Endothelial cell of umbilical vein (primary cell): ENCODE measurements around the gene AGTPBP1. TPM values are rescaled to one million over a fixed set of nuclear protein-coding genes. Genes with fewer than 3 reads are reported as not detected.

ENCODE experiments used
- BruUV-seq: library from RNA; stranded (reverse); fragments of 400-500 nt; replicated peaks from 2 replicates; lab custom pipeline; 2021; lab: Mats Ljungman, UMichigan
- CTCF ChIA-PET: fragments of 300-600, 350-600 bp; sonication (Branson Sonifier 250); formaldehyde crosslinking; loops from one replicate; lab custom pipeline; 2021; ENCODE audit warnings: antibody characterized with exemption, inconsistent platforms; lab: Charles Lee
- POLR2A ChIA-PET: fragments of 300-600, 350-600 bp; sonication (Branson Sonifier 250); formaldehyde crosslinking; loops from one replicate; lab custom pipeline; 2021; ENCODE audit warnings: antibody characterized with exemption, inconsistent platforms; lab: Charles Lee
- DNase-seq: peaks from one replicate; pipeline ENCODE4 v3.0.0-alpha.2; 2011; ENCODE audit warnings: low read depth, low spot score
- FAIRE-seq: peaks from 2 replicates; lab custom pipeline; 2011; peaks lifted over from hg19 to GRCh38; lab: Jason Lieb, UNC
- H2AFZ ChIP-seq: 2 replicates; pipeline ENCODE4 v1.6.0; 2012; ENCODE audit warnings: low read depth, low read length, control low read depth, inconsistent platforms
- H3K27ac ChIP-seq: 2 replicates; pipeline ENCODE4 v1.5.1; 2011; ENCODE audit warnings: low read depth, mild to moderate bottlenecking, control low read depth, low read length, moderate library complexity; ENCODE audit not compliant: insufficient read depth
- H3K27me3 ChIP-seq, 2 experiments: 2 replicates each; pipeline versions ENCODE4 v1.6.0 to v1.6.1; 2011; ENCODE audit warnings: low read length in 2 of 2, mixed read lengths in 1 of 2; ENCODE audit not compliant: control insufficient read depth in 2 of 2, insufficient read depth in 2 of 2
- H3K36me3 ChIP-seq, 2 experiments: 2 replicates in 1 of 2; 3 replicates in 1 of 2; pipeline ENCODE4 v1.5.1; 2011; ENCODE audit warnings: low read length in 2 of 2, mild to moderate bottlenecking in 1 of 2, moderate library complexity in 1 of 2; ENCODE audit not compliant: control insufficient read depth in 2 of 2, insufficient read depth in 2 of 2; ENCODE audit errors: extremely low read depth in 1 of 2
- H3K4me1 ChIP-seq: 3 replicates; pipeline ENCODE4 v1.5.1; 2011; ENCODE audit warnings: mild to moderate bottlenecking, low read length; ENCODE audit not compliant: control insufficient read depth, insufficient read depth; ENCODE audit errors: extremely low read depth
- H3K4me2 ChIP-seq: 2 replicates; pipeline ENCODE4 v1.6.1; 2011; ENCODE audit warnings: low read length, control low read depth, mixed read lengths; ENCODE audit not compliant: insufficient read depth
- H3K4me3 ChIP-seq, 3 experiments: fragments of 200-600 bp in 1 of 3; sonication (generic), shearing (Covaris generic) in 1 of 3; replicated peaks in 1 of 3; 2 replicates each; pipeline ENCODE4 v1.5.1; 2011 to 2016; ENCODE audit warnings: control low read depth in 3 of 3, low read length in 3 of 3, mild to moderate bottlenecking in 2 of 3, inconsistent platforms in 1 of 3, low read depth in 1 of 3, moderate library complexity in 1 of 3; ENCODE audit not compliant: insufficient read depth in 1 of 3
- H3K79me2 ChIP-seq: 2 replicates; pipeline ENCODE4 v1.6.0; 2012; ENCODE audit warnings: low read length, inconsistent platforms; ENCODE audit not compliant: control insufficient read depth, insufficient read depth
- H3K9ac ChIP-seq: replicated peaks from 2 replicates; pipeline ENCODE3; 2011; ENCODE audit warnings: low read length, control low read depth; ENCODE audit not compliant: insufficient read depth; ENCODE audit errors: extremely low read depth
- H3K9me1 ChIP-seq: replicated peaks from 3 replicates; pipeline ENCODE4 v1.6.0; 2011; ENCODE audit warnings: mild to moderate bottlenecking, low read length; ENCODE audit not compliant: control insufficient read depth, insufficient read depth; ENCODE audit errors: extremely low read depth
- H3K9me3 ChIP-seq: replicated peaks from 2 replicates; pipeline ENCODE4 v1.5.1; 2012; ENCODE audit warnings: low read length, inconsistent platforms; ENCODE audit not compliant: control insufficient read depth, insufficient read depth
- H4K20me1 ChIP-seq: replicated peaks from 2 replicates; pipeline ENCODE3; 2011; ENCODE audit warnings: mild to moderate bottlenecking, low read length; ENCODE audit not compliant: control insufficient read depth, insufficient read depth; ENCODE audit errors: extremely low read depth
- EZH2 ChIP-seq: IDR thresholded peaks from 2 replicates; pipeline ENCODE4 v1.6.1; 2012; ENCODE audit warnings: borderline replicate concordance, low read depth, mild to moderate bottlenecking, moderate library complexity, low read length, inconsistent platforms; ENCODE audit not compliant: severe bottlenecking
- FOS ChIP-seq: IDR thresholded peaks from 2 replicates; pipeline ENCODE4 v1.6.1; 2011; ENCODE audit warnings: mild to moderate bottlenecking, low read length, moderate library complexity, borderline replicate concordance; ENCODE audit not compliant: insufficient read depth
- GATA2 ChIP-seq: IDR thresholded peaks from 2 replicates; pipeline ENCODE4 v1.7.0; 2011; ENCODE audit warnings: low read depth, mild to moderate bottlenecking, moderate library complexity, mixed read lengths, low read length; ENCODE audit not compliant: insufficient read length, insufficient read depth
- MAX ChIP-seq: IDR thresholded peaks from 2 replicates; pipeline ENCODE4 v1.6.1; 2011; ENCODE audit not compliant: insufficient read depth, insufficient read length
- MYC ChIP-seq: IDR thresholded peaks from one replicate; pipeline ENCODE4 v1.6.1; 2011; ENCODE audit warnings: mild to moderate bottlenecking, low read depth, low read length
- POLR2A ChIP-seq: IDR thresholded peaks from 2 replicates; pipeline ENCODE4 v1.6.1; 2012; ENCODE audit warnings: low read depth, mild to moderate bottlenecking, control low read depth, low read length
- POLR2AphosphoS5 ChIP-seq: IDR thresholded peaks from 2 replicates; pipeline ENCODE4 v1.6.1; 2012; ENCODE audit warnings: low read depth, mild to moderate bottlenecking, control low read depth, low read length, moderate library complexity; ENCODE audit not compliant: insufficient read depth
- dilution Hi-C: fragments of 300-500 bp; cut with MboI; formaldehyde crosslinking; loops from one replicate; pipeline ENCODE4 v1.15.0; 2019; ENCODE audit warnings: low sequenced_read_pairs; ENCODE audit not compliant: extremely low pct_ligation_motif_present
- intact Hi-C: fragments of 100-400 bp; cut with micrococcal nuclease; formaldehyde crosslinking; loops from one replicate; pipeline ENCODE4 v1.10.0; 2022
- polyA plus RNA-seq, 4 experiments: library from polyadenylated mRNA; depleted of rRNA in 3 of 4; stranded (reverse) in 3 of 4; unstranded in 1 of 4; fragments of >200 nt; gene quantifications; 2 replicates each; pipeline versions ENCODE4 v1.2.1 to v1.2.3, GENCODE V29; 2011 to 2012; ENCODE audit warnings: missing spikeins in 1 of 4
- total RNA-seq: library from RNA; stranded (reverse); gene quantifications from 2 replicates; pipeline ENCODE4 v1.2.3, GENCODE V29; 2021
- TF ChIP-seq, protein P1 (sequence below), 2 donors: IDR thresholded peaks; 1 replicate in 1 of 2; 2 replicates in 1 of 2; pipeline ENCODE4 v1.5.1; 2011; ENCODE audit warnings: low read length in 2 of 2, mild to moderate bottlenecking in 2 of 2, moderate library complexity in 2 of 2, control low read depth in 1 of 2, inconsistent platforms in 1 of 2, low read depth in 1 of 2; ENCODE audit not compliant: insufficient read depth in 1 of 2; ENCODE audit errors: extremely low read depth in 1 of 2

Gene AGTPBP1
- total and polyA plus RNA-seq, 2 donors (not counting 3 experiments of a cell fraction or from before 2014, with no cell fraction given): 4.2 to 18.4 TPM

DNA sequence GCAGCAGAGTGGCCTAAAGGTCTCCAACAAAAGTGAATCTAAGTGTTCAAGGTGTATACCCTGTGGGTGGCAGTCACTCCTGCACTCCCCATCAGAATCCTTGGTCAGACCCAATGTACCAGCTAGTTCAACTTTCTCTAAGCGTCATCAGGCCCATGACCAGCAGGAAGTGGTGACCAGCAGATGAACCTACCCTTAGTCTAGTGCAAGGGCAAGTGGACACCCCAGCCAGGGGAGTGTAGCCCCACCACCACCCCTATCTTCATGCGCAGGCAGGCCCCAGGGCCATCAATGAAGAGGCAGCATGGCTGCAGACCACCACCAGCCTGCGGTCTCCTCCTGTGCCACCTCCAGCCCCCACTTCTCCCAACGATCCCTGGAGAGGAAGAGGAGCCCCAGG lies 213.1 kb downstream of the AGTPBP1 start:
- CTCF ChIA-PET: interaction anchor here (1.2 kb wide), 1 partner anchor 82 kb away, joined by 7 read pairs; no protein-coding TSS in a partner anchor
- no peak overlapping the region for H3K9ac ChIP-seq
- no peak overlapping the region for H3K4me2 ChIP-seq
- FAIRE-seq: no peak
- peaks cover 17% of the 10 kb centered on the region for H3K4me1 ChIP-seq
- H2AFZ ChIP-seq: no peak overlapping the region
- H3K9me1 ChIP-seq: no peaks in the 10 kb centered on the region
- intact Hi-C loops (loop anchor here (5.0 kb wide), 1 partner anchor 84 kb away; no protein-coding TSS in a partner anchor), dilution Hi-C loops (no loop called here)
- no peaks in the 10 kb centered on the region for H4K20me1 ChIP-seq
- H3K27me3 ChIP-seq: peaks cover 8% of the 10 kb centered on the region in 2 experiments
- no peak for TF ChIP-seq POLR2AphosphoS5
- no peak for TF ChIP-seq MAX
- TF ChIP-seq, protein P1, sequence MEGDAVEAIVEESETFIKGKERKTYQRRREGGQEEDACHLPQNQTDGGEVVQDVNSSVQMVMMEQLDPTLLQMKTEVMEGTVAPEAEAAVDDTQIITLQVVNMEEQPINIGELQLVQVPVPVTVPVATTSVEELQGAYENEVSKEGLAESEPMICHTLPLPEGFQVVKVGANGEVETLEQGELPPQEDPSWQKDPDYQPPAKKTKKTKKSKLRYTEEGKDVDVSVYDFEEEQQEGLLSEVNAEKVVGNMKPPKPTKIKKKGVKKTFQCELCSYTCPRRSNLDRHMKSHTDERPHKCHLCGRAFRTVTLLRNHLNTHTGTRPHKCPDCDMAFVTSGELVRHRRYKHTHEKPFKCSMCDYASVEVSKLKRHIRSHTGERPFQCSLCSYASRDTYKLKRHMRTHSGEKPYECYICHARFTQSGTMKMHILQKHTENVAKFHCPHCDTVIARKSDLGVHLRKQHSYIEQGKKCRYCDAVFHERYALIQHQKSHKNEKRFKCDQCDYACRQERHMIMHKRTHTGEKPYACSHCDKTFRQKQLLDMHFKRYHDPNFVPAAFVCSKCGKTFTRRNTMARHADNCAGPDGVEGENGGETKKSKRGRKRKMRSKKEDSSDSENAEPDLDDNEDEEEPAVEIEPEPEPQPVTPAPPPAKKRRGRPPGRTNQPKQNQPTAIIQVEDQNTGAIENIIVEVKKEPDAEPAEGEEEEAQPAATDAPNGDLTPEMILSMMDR (IDR thresholded peaks at IDR 0.05; ENCODE audit: extremely low read depth in 1 of 2, insufficient read depth in 1 of 2, low read depth in 1 of 2, low read length in 2 of 2): no peak
- no peak for TF ChIP-seq POLR2A
- no peak for TF ChIP-seq EZH2
- no peak for TF ChIP-seq FOS
- TF ChIP-seq GATA2: no peak
- TF ChIP-seq MYC: no peak
- H3K9me3 ChIP-seq: no peaks in the 10 kb centered on the region
- BruUV-seq: no TSS peak
- POLR2A ChIA-PET: no interaction called here
- no peak overlapping the region for H3K27ac ChIP-seq
- DNase-seq: no peak
- no peak overlapping the region for H3K4me3 ChIP-seq
- no peaks in the 10 kb centered on the region for H3K79me2 ChIP-seq
- no peaks in the 10 kb centered on the region for H3K36me3 ChIP-seq
